ENCODE results near the gene ITGA2B. TPM values are rescaled to one million over a fixed set of nuclear protein-coding genes. Genes with fewer than 3 reads are reported as not detected.

Gene ITGA2B
- total and polyA plus RNA-seq, 2 experiments from 2014 or later: 13.3 to 13.9 TPM

Small RNAs within 50 kb of the gene (small RNA-seq; reads per million reads assigned to genes)
- gene RN7SL258P (ENCODE audit: low replicate concordance): not detected

Other genes with a start within 250 kb of the ITGA2B start
- gene HROB, start 247.7 kb downstream of the ITGA2B start, total RNA-seq (2014; rRNA removed; shearing (Covaris generic)): 17.0 and 19.0 TPM in 2 replicates
- 9.3 TPM in 2 replicates for gene HROB, start 247.7 kb downstream of the ITGA2B start, polyA plus RNA-seq (2016; fragmentation: Nextera tagmentation; extraction: Ambion mirVana)
- gene ASB16, start 218.9 kb downstream of the ITGA2B start, total RNA-seq (2014; rRNA removed; shearing (Covaris generic)): not detected in 2 replicates
- gene ASB16, start 218.9 kb downstream of the ITGA2B start, polyA plus RNA-seq (2016; fragmentation: Nextera tagmentation; extraction: Ambion mirVana): 0.21 and 0.47 TPM in 2 replicates
- gene TMUB2, start 202.7 kb downstream of the ITGA2B start, total RNA-seq (2014; rRNA removed; shearing (Covaris generic)): 15.9 and 20.8 TPM in 2 replicates
- gene TMUB2, start 202.7 kb downstream of the ITGA2B start, polyA plus RNA-seq (2016; fragmentation: Nextera tagmentation; extraction: Ambion mirVana): 16.5 and 17.0 TPM in 2 replicates
- gene ATXN7L3, start 189.8 kb downstream of the ITGA2B start, total RNA-seq (2014; rRNA removed; shearing (Covaris generic)): 79.3 and 95.0 TPM in 2 replicates
- 20.3 and 20.6 TPM in 2 replicates for gene ATXN7L3, start 189.8 kb downstream of the ITGA2B start, polyA plus RNA-seq (2016; fragmentation: Nextera tagmentation; extraction: Ambion mirVana)
- gene UBTF, start 170.0 kb downstream of the ITGA2B start, total RNA-seq (2014; rRNA removed; shearing (Covaris generic)): 62.2 and 78.8 TPM in 2 replicates
- 27.0 and 29.9 TPM in 2 replicates for gene UBTF, start 170.0 kb downstream of the ITGA2B start, polyA plus RNA-seq (2016; fragmentation: Nextera tagmentation; extraction: Ambion mirVana)
- not detected in 2 replicates for gene SLC4A1, start 121.5 kb downstream of the ITGA2B start, total RNA-seq (2014; rRNA removed; shearing (Covaris generic))
- not detected in 2 replicates for gene SLC4A1, start 121.5 kb downstream of the ITGA2B start, polyA plus RNA-seq (2016; fragmentation: Nextera tagmentation; extraction: Ambion mirVana)
- gene RUNDC3A, start 81.0 kb downstream of the ITGA2B start, total RNA-seq (2014; rRNA removed; shearing (Covaris generic)): 4.0 and 5.5 TPM in 2 replicates
- gene RUNDC3A, start 81.0 kb downstream of the ITGA2B start, polyA plus RNA-seq (2016; fragmentation: Nextera tagmentation; extraction: Ambion mirVana): 3.7 and 6.3 TPM in 2 replicates
- gene SLC25A39, start 64.8 kb downstream of the ITGA2B start, total RNA-seq (2014; rRNA removed; shearing (Covaris generic)): 157 and 184 TPM in 2 replicates
- 202 and 215 TPM in 2 replicates for gene SLC25A39, start 64.8 kb downstream of the ITGA2B start, polyA plus RNA-seq (2016; fragmentation: Nextera tagmentation; extraction: Ambion mirVana)
- gene GRN, start 44.3 kb downstream of the ITGA2B start, total RNA-seq (2014; rRNA removed; shearing (Covaris generic)): 193 and 216 TPM in 2 replicates
- gene GRN, start 44.3 kb downstream of the ITGA2B start, polyA plus RNA-seq (2016; fragmentation: Nextera tagmentation; extraction: Ambion mirVana): 101 and 122 TPM in 2 replicates
- gene FAM171A2, start 25.8 kb downstream of the ITGA2B start, total RNA-seq (2014; rRNA removed; shearing (Covaris generic)): 26.6 and 35.4 TPM in 2 replicates
- 3.9 and 4.1 TPM in 2 replicates for gene FAM171A2, start 25.8 kb downstream of the ITGA2B start, polyA plus RNA-seq (2016; fragmentation: Nextera tagmentation; extraction: Ambion mirVana)
- 44.4 and 52.2 TPM in 2 replicates for gene GPATCH8, start 113.8 kb upstream of the ITGA2B start, total RNA-seq (2014; rRNA removed; shearing (Covaris generic))
- 59.7 and 76.5 TPM in 2 replicates for gene GPATCH8, start 113.8 kb upstream of the ITGA2B start, polyA plus RNA-seq (2016; fragmentation: Nextera tagmentation; extraction: Ambion mirVana)
- gene FZD2, start 167.8 kb upstream of the ITGA2B start, total RNA-seq (2014; rRNA removed; shearing (Covaris generic)): 7.6 and 14.8 TPM in 2 replicates
- 6.1 and 6.2 TPM in 2 replicates for gene FZD2, start 167.8 kb upstream of the ITGA2B start, polyA plus RNA-seq (2016; fragmentation: Nextera tagmentation; extraction: Ambion mirVana)